GM23338 (cell line): ENCODE measurements around the gene PICALM. TPM values are rescaled to one million over a fixed set of nuclear protein-coding genes. Genes with fewer than 3 reads are reported as not detected.

Source experiments
- ATAC-seq: fragments of 200-7000 bp; cut with Tn5 transposase; 3 replicates; pipeline ENCODE4 v1.9.1; 2020
- DNase-seq: peaks from one replicate; pipeline ENCODE4 v3.0.0-alpha.2; 2015; ENCODE audit warnings: low spot score
- H2AFZ ChIP-seq: fragments of 200-600 bp; sonication (generic); 2 replicates; pipeline ENCODE4 v1.8.0; 2016; ENCODE audit warnings: antibody characterized with exemption, mild to moderate bottlenecking, moderate library complexity
- H3F3A ChIP-seq: fragments of 200-600 bp; sonication (generic); replicated peaks from 2 replicates; pipeline ENCODE4 v1.8.0; 2017; ENCODE audit warnings: antibody characterized with exemption, mixed run types, low read depth
- H3K27ac ChIP-seq: fragments of 200-600 bp; sonication (generic); 2 replicates; pipeline ENCODE4 v1.6.1; 2016; ENCODE audit warnings: low read depth
- H3K27me3 ChIP-seq: fragments of 200-600 bp; sonication (generic); 2 replicates; pipeline ENCODE4 v1.8.0; 2016; ENCODE audit warnings: mild to moderate bottlenecking, mixed run types, moderate library complexity; ENCODE audit not compliant: insufficient read depth
- H3K36me3 ChIP-seq: fragments of 200-600 bp; sonication (generic); 2 replicates; pipeline ENCODE4 v1.8.0; 2016; ENCODE audit warnings: mild to moderate bottlenecking; ENCODE audit not compliant: insufficient read depth
- H3K4me1 ChIP-seq: fragments of 200-600 bp; sonication (generic); 2 replicates; pipeline ENCODE4 v1.8.0; 2016; ENCODE audit warnings: mild to moderate bottlenecking, moderate library complexity; ENCODE audit not compliant: insufficient read depth
- H3K4me2 ChIP-seq: fragments of 200-600 bp; sonication (generic); 2 replicates; pipeline ENCODE4 v1.7.1; 2017; ENCODE audit warnings: mixed run types
- H3K4me3 ChIP-seq: fragments of 200-600 bp; sonication (generic); 2 replicates; pipeline ENCODE4 v1.6.1; 2016; ENCODE audit warnings: mixed run types
- H3K79me2 ChIP-seq: fragments of 200-600 bp; sonication (generic); replicated peaks from 2 replicates; pipeline ENCODE4 v1.8.0; 2017; ENCODE audit warnings: mild to moderate bottlenecking; ENCODE audit not compliant: insufficient read depth
- H3K9me2 ChIP-seq: fragments of 200-600 bp; sonication (generic); 2 replicates; pipeline ENCODE4 v1.8.0; 2017; ENCODE audit not compliant: insufficient read depth
- H4K20me1 ChIP-seq: fragments of 200-600 bp; sonication (generic); replicated peaks from 2 replicates; pipeline ENCODE4 v1.8.0; 2017; ENCODE audit warnings: mild to moderate bottlenecking; ENCODE audit not compliant: insufficient read depth
- H3K27ac Mint-ChIP-seq: 2 replicates; pipeline ENCODE4 v1.8.0; 2020; ENCODE audit warnings: inconsistent platforms, mild to moderate bottlenecking, moderate library complexity, mixed read lengths
- H3K27me3 Mint-ChIP-seq: 3 replicates; pipeline ENCODE4 v1.8.0; 2022; ENCODE audit warnings: low read depth, mild to moderate bottlenecking, moderate library complexity, mixed read lengths, inconsistent platforms; ENCODE audit not compliant: insufficient read depth, poor library complexity
- H3K36me3 Mint-ChIP-seq: 3 replicates; pipeline ENCODE4 v1.8.0; 2021; ENCODE audit warnings: low read depth, mild to moderate bottlenecking, inconsistent platforms, moderate library complexity, mixed read lengths
- H3K4me1 Mint-ChIP-seq: 3 replicates; pipeline ENCODE4 v1.8.0; 2020; ENCODE audit warnings: mild to moderate bottlenecking, inconsistent platforms, mixed read lengths
- H3K4me3 Mint-ChIP-seq: 3 replicates; pipeline ENCODE4 v1.8.0; 2021; ENCODE audit warnings: moderate library complexity, mild to moderate bottlenecking, inconsistent platforms, mixed read lengths
- H3K9me3 Mint-ChIP-seq: 3 replicates; pipeline ENCODE4 v1.8.0; 2020; ENCODE audit warnings: moderate library complexity, mild to moderate bottlenecking, inconsistent platforms, mixed read lengths
- CTCF ChIP-seq, 2 experiments: fragments of 200-600 bp in 1 of 2; sonication (generic) in 1 of 2; conservative IDR thresholded peaks; 2 replicates each; pipeline versions ENCODE4 v1.5.1 to v1.6.1; 2016 to 2017; ENCODE audit warnings: antibody characterized with exemption in 2 of 2, low read depth in 2 of 2, mild to moderate bottlenecking in 2 of 2, moderate library complexity in 1 of 2
- ETS1 ChIP-seq: IDR thresholded peaks from 2 replicates; pipeline ENCODE4 v1.6.1; 2016; ENCODE audit warnings: antibody characterized with exemption
- EZH2 ChIP-seq: fragments of 200-600 bp; sonication (generic); IDR thresholded peaks from one replicate; pipeline ENCODE4 v1.8.0; 2017; ENCODE audit warnings: antibody characterized with exemption, mild to moderate bottlenecking, low read depth; ENCODE audit not compliant: unreplicated experiment
- EZH2phosphoT487 ChIP-seq: fragments of 200-600 bp; sonication (generic); IDR thresholded peaks from one replicate; pipeline ENCODE4 v1.8.1; 2018; ENCODE audit warnings: antibody characterized with exemption; ENCODE audit not compliant: unreplicated experiment
- REST ChIP-seq: IDR thresholded peaks from one replicate; pipeline ENCODE4 v1.6.1; 2018; ENCODE audit warnings: antibody characterized with exemption; ENCODE audit not compliant: unreplicated experiment
- ZNF462 ChIP-seq: fragments of 250-450 bp; sonication (Bioruptor Pico); IDR thresholded peaks from 2 replicates; pipeline ENCODE4 v1.5.0; 2020; ENCODE audit warnings: mild to moderate bottlenecking, moderate library complexity
- polyA plus RNA-seq: library from polyadenylated mRNA; unstranded; fragments of >200 nt; fragmentation: Nextera tagmentation; extraction: Ambion mirVana; gene quantifications from 2 replicates; pipeline ENCODE4 v1.2.1, GENCODE V29; 2016
- total RNA-seq: library from RNA; depleted of rRNA; stranded (reverse); fragments of >200 nt; shearing (Covaris generic); gene quantifications from 2 replicates; pipeline ENCODE4 v1.2.3, GENCODE V29; 2014

The PICALM gene
- total and polyA plus RNA-seq, 2 experiments from 2014 or later = 27.9 to 134 TPM

- no peak for TF ChIP-seq ZNF462 (CRISPR knock-in tag)
- no peak for TF ChIP-seq EZH2
- no peak for TF ChIP-seq ETS1
These were observed 146.5 kb downstream of the PICALM start (continued) for GRCh38 chr11:85922367-85922766.

GRCh38 chr11:85918910-85919794 is 149.7 kb downstream of the PICALM start:
- peaks cover 16% of the 10 kb centered on the region for H3K4me1 Mint-ChIP-seq
- Histone ChIP-seq H3K27me3 (no peaks in the 10 kb centered on the region), H3K79me2 (no peaks in the 10 kb centered on the region), H3K4me3 (no peak overlapping the region), H3K36me3 (no peaks in the 10 kb centered on the region), H2AFZ (no peak overlapping the region), H3K4me2 (0 out of 2 replicates have a peak overlapping the region, but pooled peaks have one; percentile 13), H4K20me1 (no peaks in the 10 kb centered on the region), H3K9me2 (no peaks in the 10 kb centered on the region), H3K4me1 (peaks cover 10% of the 10 kb centered on the region; the same call in 1 of the 2 replicates), H3F3A (no peaks in the 10 kb centered on the region), H3K27ac (no peak overlapping the region)
- peak overlapping the region; percentile 89 for H3K27ac Mint-ChIP-seq
- ATAC-seq (peak; percentile 27; the same call in 1 of the 3 replicates), DNase-seq (no peak)
- no peak overlapping the region for H3K4me3 Mint-ChIP-seq
- peaks cover 14% of the 10 kb centered on the region for H3K9me3 Mint-ChIP-seq
- peaks cover 9% of the 10 kb centered on the region; the same call in 2 of the 3 replicates for H3K36me3 Mint-ChIP-seq
- no peaks in the 10 kb centered on the region for H3K27me3 Mint-ChIP-seq
- no peak for TF ChIP-seq EZH2
- TF ChIP-seq CTCF (conservative IDR thresholded peaks at IDR 0.05; ENCODE audit: low read depth in 2 of 2) = no peak
- TF ChIP-seq EZH2phosphoT487 = no peak
- no peak for TF ChIP-seq REST
